ENCODE results near the gene MOV10L1.

MOV10L1 gene

DNA sequence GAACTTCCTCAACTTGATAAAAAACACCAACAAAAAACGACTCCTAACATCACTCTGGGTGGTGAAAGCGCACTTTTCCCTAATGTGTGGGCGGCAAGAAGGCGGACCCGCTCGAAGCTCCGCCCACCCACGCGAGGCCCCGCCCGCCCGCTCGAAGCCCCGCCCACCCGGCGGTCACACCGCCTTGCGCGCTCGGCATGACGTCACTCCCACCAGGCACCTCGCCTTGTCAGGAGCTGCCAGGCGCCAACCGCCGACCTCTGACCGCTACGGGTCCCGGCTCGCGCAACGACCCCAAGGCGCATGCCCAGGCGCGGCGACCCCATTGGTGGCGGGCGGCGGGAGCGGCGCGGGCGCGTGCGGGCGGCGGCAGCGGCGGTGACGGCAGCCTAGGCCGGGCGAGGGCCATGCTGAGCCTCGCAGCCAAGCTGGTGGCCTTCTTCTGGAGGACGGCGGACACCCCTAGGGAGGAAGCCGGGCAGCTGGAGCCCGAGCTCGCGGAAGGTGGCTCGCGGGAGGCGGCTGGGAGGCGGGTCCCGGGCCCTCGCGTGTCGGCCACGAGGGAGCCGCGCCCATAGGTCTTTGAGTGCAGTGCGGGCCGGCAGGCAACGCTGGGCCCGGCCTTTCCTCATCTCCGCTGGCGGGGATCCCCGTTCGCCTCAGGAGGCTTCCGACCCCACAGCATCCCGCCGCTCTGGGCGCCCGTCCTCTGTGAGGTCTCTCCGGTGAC, at the start of gene MOV10L1:
TSS of gene MOV10L1 (plus strand) at position 325 of the 730 bp plus-strand sequence. CDS start at position 408, 83 bp downstream.
- no peak for DNase-seq (ENCODE audit: low read depth)
- no peak within 1 kb of the TSS for H3K4me3 ChIP-seq (ENCODE audit: low read depth, low read length)
- TF ChIP-seq MYC (IDR thresholded peaks at IDR 0.05; ENCODE audit: low read depth, low read length) (no peak), POLR2A (IDR thresholded peaks at IDR 0.05; ENCODE audit: extremely low read depth, insufficient read length) (no peak)
- TF ChIP-seq, protein P1, sequence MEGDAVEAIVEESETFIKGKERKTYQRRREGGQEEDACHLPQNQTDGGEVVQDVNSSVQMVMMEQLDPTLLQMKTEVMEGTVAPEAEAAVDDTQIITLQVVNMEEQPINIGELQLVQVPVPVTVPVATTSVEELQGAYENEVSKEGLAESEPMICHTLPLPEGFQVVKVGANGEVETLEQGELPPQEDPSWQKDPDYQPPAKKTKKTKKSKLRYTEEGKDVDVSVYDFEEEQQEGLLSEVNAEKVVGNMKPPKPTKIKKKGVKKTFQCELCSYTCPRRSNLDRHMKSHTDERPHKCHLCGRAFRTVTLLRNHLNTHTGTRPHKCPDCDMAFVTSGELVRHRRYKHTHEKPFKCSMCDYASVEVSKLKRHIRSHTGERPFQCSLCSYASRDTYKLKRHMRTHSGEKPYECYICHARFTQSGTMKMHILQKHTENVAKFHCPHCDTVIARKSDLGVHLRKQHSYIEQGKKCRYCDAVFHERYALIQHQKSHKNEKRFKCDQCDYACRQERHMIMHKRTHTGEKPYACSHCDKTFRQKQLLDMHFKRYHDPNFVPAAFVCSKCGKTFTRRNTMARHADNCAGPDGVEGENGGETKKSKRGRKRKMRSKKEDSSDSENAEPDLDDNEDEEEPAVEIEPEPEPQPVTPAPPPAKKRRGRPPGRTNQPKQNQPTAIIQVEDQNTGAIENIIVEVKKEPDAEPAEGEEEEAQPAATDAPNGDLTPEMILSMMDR (IDR thresholded peaks at IDR 0.05; ENCODE audit: low read depth, low read length): no peak
- TF ChIP-seq, protein P2, sequence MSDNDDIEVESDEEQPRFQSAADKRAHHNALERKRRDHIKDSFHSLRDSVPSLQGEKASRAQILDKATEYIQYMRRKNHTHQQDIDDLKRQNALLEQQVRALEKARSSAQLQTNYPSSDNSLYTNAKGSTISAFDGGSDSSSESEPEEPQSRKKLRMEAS (IDR thresholded peaks at IDR 0.05; ENCODE audit: low read depth, low read length): no peak

DNA sequence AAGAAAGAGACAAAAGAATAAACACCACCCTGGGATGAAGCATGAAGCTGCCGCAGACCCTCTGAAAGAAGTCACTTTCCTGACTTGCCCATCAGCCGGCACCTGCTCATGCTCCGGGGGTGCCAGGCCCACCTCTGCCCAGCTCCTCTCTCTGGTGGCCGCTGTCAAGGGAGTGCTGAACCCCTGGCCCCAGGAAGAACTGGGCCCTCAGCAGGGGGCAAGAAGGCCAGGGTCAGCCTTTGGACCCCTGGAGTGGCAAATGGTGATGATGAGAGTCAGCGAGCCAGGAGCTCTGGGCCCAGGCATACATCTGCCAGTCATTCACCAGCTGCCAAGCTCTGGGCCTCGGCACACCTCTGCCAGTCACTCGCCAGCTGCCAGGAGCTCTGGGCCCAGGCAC, 49.1 kb upstream of the MOV10L1 start:
- TF ChIP-seq POLR2A (IDR thresholded peaks at IDR 0.05; ENCODE audit: extremely low read depth, insufficient read length): no peak
- TF ChIP-seq MYC (IDR thresholded peaks at IDR 0.05; ENCODE audit: low read depth, low read length): no peak
- TF ChIP-seq, protein P2 (IDR thresholded peaks at IDR 0.05; ENCODE audit: low read depth, low read length): no peak
- TF ChIP-seq, protein P1 (IDR thresholded peaks at IDR 0.05; ENCODE audit: low read depth, low read length): no peak
- no peak overlapping the region for H3K4me3 ChIP-seq (ENCODE audit: low read depth, low read length)
- DNase-seq (ENCODE audit: low read depth): no peak

GRCh38 chr22:50041361-50042065, 48.3 kb upstream of the MOV10L1 start:
- DNase-seq (ENCODE audit: low read depth): no peak

GRCh38 chr22:50044485-50045118, 45.2 kb upstream of the MOV10L1 start:
- TF ChIP-seq, protein P1 (IDR thresholded peaks at IDR 0.05; ENCODE audit: low read depth, low read length): no peak
- TF ChIP-seq, protein P2 (IDR thresholded peaks at IDR 0.05; ENCODE audit: low read depth, low read length): no peak
- no peak overlapping the region for H3K4me3 ChIP-seq (ENCODE audit: low read depth, low read length)
- no peak for DNase-seq (ENCODE audit: low read depth)

More at GRCh38 chr22:50041361-50042065, 48.3 kb upstream of the MOV10L1 start:
- TF ChIP-seq, protein P2 (IDR thresholded peaks at IDR 0.05; ENCODE audit: low read depth, low read length): no peak
- TF ChIP-seq POLR2A (IDR thresholded peaks at IDR 0.05; ENCODE audit: extremely low read depth, insufficient read length): no peak
- no peak overlapping the region for H3K4me3 ChIP-seq (ENCODE audit: low read depth, low read length)

- TF ChIP-seq, protein P2 (IDR thresholded peaks at IDR 0.05; ENCODE audit: low read depth, low read length): no peak
- no peak for TF ChIP-seq MYC (IDR thresholded peaks at IDR 0.05; ENCODE audit: low read depth, low read length)
- TF ChIP-seq POLR2A (IDR thresholded peaks at IDR 0.05; ENCODE audit: extremely low read depth, insufficient read length): no peak
- TF ChIP-seq, protein P1 (IDR thresholded peaks at IDR 0.05; ENCODE audit: low read depth, low read length): no peak
- DNase-seq (ENCODE audit: low read depth): no peak
- H3K4me3 ChIP-seq (ENCODE audit: low read depth, low read length): no peak overlapping the region
These were observed 44.4 kb upstream of the MOV10L1 start for GRCh38 chr22:50045211-50046018.
